GM10248 (cell line): ENCODE measurements around the gene CEP76.

Source experiments
- CTCF ChIA-PET: fragments of 300-600 bp; sonication (Branson Sonifier 250); formaldehyde crosslinking; extraction: SDS; loops from one replicate; lab custom pipeline; 2021; ENCODE audit warnings: antibody characterized with exemption; lab: Yijun Ruan, JAX
- POLR2A ChIA-PET: fragments of 350-650 bp; sonication (Branson Sonifier 250); formaldehyde crosslinking; extraction: SDS; loops from one replicate; lab custom pipeline; 2020; ENCODE audit warnings: antibody characterized with exemption; lab: Yijun Ruan, JAX
- DNase-seq: peaks from one replicate; pipeline ENCODE4 v3.0.0; 2012; ENCODE audit errors: extremely low spot score
- CTCF ChIP-seq: IDR thresholded peaks from 2 replicates; pipeline ENCODE4 v1.5.1; 2012; ENCODE audit warnings: mild to moderate bottlenecking, low read depth; ENCODE audit errors: extremely low read depth, missing control alignments, control extremely low read depth

CEP76 gene

GRCh38 chr18:12640881-12641200 is 61.7 kb downstream of the CEP76 start:
- CTCF ChIA-PET: no interaction called here

GRCh38 chr18:12639990-12640880 is 62.3 kb downstream of the CEP76 start:
- ChIA-PET CTCF (no interaction called here), POLR2A (interaction anchor here (0.5 kb wide), 1 partner anchor 14 kb away, joined by 3 read pairs; no protein-coding TSS in a partner anchor)
- no peak for DNase-seq
- no peak for TF ChIP-seq CTCF

More at GRCh38 chr18:12640881-12641200, 61.7 kb downstream of the CEP76 start:
- POLR2A ChIA-PET: no interaction called here
- no peak for DNase-seq
- no peak for TF ChIP-seq CTCF

GRCh38 chr18:12638644-12639124 is 63.8 kb downstream of the CEP76 start:
- CTCF ChIA-PET: interaction anchor here (1.4 kb wide), 1 partner anchor 23 kb away, joined by 3 read pairs; no protein-coding TSS in a partner anchor

GRCh38 chr18:12637901-12638643 is 64.5 kb downstream of the CEP76 start:
- no peak for DNase-seq
- ChIA-PET CTCF (interaction anchor here (1.3 to 2.5 kb wide), 3 partner anchors 9 to 22 kb away, joined by 3 to 9 read pairs (median 3); no protein-coding TSS in a partner anchor), POLR2A (no interaction called here)
- no peak for TF ChIP-seq CTCF

More at GRCh38 chr18:12638644-12639124, 63.8 kb downstream of the CEP76 start:
- no peak for TF ChIP-seq CTCF
- POLR2A ChIA-PET: no interaction called here
- no peak for DNase-seq

- DNase-seq: no peak
- CTCF ChIA-PET: interaction anchor here (1.3 to 2.5 kb wide), 4 partner anchors 9 to 22 kb away, joined by 3 to 9 read pairs (median 4); no protein-coding TSS in a partner anchor
- no peak for TF ChIP-seq CTCF
- POLR2A ChIA-PET: no interaction called here
Measured at GRCh38 chr18:12637393-12637792, 65.1 kb downstream of the CEP76 start.

GRCh38 chr18:12631831-12632477 is 70.6 kb downstream of the CEP76 start:
- TF ChIP-seq CTCF: no peak
- DNase-seq: no peak
- ChIA-PET CTCF (no interaction called here), POLR2A (no interaction called here)
